Nephron progenitor cell (in vitro differentiated cells): Measurements from ENCODE around the gene TNPO3.
"Not testable (repeated sequence)": the region's sequence is repeated elsewhere in the genome, so short reads cannot be mapped to it uniquely, and the experiment has no call there.

Experiments used
- DNase-seq: peaks from one replicate; pipeline ENCODE4 v3.0.0; 2021
- H3K27ac Mint-ChIP-seq: 2 replicates; pipeline ENCODE4 v1.8.0; 2021; ENCODE audit warnings: mild to moderate bottlenecking, moderate library complexity, mixed read lengths
- H3K27me3 Mint-ChIP-seq: 2 replicates; pipeline ENCODE4 v1.8.0; 2021; ENCODE audit warnings: mild to moderate bottlenecking, low read depth, mixed read lengths; ENCODE audit not compliant: poor library complexity
- H3K36me3 Mint-ChIP-seq: 2 replicates; pipeline ENCODE4 v1.8.0; 2021; ENCODE audit warnings: low read depth, mixed read lengths
- H3K4me1 Mint-ChIP-seq: 2 replicates; pipeline ENCODE4 v1.8.0; 2021; ENCODE audit warnings: mixed read lengths
- H3K4me3 Mint-ChIP-seq: 2 replicates; pipeline ENCODE4 v1.8.0; 2021; ENCODE audit warnings: mild to moderate bottlenecking, moderate library complexity, mixed read lengths
- H3K9me3 Mint-ChIP-seq: 2 replicates; pipeline ENCODE4 v1.8.0; 2021; ENCODE audit warnings: mild to moderate bottlenecking, moderate library complexity, mixed read lengths
- TF ChIP-seq, protein P1 (sequence below): fragments of 200-600 bp; sonication (generic); IDR thresholded peaks from 2 replicates; pipeline ENCODE4 v1.5.0; 2021; ENCODE audit warnings: antibody characterized with exemption

Gene TNPO3

DNA sequence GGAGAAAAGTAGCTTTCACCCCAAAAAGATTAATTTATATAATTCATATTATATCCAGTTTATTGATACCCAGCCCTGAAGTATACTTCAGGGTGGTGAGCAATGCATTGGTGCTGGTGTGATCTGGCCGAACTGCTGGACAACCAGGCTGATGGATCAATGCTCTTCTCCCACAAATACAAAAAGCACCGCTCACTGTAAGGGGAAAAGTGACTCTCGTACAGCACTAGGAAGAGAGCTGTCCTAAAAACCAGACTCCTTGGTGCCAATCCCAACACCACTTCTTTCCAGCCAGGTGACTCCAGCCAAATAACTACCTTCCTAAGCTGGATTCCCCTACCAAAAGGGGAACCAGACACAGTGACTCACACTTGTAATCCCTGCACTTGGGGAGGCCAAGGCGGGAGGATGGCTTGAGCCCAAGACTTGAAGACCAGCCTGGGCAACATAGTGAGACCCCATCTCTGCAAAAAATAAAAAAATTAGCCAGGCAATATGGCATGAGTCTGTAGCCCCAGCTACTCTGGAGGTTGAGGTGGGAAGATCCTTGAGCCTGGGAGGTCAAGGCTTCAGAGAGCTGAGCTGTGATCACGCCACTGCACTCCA, 13.1 kb upstream of the TNPO3 start:
- TF ChIP-seq, protein P1, sequence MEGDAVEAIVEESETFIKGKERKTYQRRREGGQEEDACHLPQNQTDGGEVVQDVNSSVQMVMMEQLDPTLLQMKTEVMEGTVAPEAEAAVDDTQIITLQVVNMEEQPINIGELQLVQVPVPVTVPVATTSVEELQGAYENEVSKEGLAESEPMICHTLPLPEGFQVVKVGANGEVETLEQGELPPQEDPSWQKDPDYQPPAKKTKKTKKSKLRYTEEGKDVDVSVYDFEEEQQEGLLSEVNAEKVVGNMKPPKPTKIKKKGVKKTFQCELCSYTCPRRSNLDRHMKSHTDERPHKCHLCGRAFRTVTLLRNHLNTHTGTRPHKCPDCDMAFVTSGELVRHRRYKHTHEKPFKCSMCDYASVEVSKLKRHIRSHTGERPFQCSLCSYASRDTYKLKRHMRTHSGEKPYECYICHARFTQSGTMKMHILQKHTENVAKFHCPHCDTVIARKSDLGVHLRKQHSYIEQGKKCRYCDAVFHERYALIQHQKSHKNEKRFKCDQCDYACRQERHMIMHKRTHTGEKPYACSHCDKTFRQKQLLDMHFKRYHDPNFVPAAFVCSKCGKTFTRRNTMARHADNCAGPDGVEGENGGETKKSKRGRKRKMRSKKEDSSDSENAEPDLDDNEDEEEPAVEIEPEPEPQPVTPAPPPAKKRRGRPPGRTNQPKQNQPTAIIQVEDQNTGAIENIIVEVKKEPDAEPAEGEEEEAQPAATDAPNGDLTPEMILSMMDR: no peak
- no peak for DNase-seq
- H3K27ac Mint-ChIP-seq: no peak overlapping the region

DNA sequence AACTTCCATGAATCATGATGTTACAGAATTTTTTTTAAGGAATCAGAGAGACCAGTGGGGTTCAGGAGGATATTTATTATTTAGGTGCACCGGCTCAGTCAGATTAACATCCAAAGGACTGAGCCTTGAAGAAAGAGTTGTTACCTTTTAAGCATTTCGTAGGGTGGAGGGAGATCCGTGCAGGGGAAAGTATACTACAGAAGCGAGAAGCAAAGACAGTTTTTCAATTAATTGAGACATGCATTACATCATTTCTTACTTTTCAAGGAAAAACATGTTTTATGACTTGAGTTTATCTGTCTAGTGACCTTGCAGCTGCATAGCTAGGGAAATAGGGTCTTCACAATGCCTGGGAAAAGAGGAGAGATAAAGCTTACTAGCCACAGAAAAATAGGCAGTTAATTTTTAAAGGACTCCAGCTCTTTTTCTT, 12.2 kb upstream of the TNPO3 start:
- not testable (repeated sequence) for H3K9me3 Mint-ChIP-seq, H3K27ac Mint-ChIP-seq, DNase-seq

More for the DNA sequence above, 13.1 kb upstream of the TNPO3 start:
- Mint-ChIP-seq H3K36me3 (no peaks in the 10 kb centered on the region), H3K4me3 (no peak overlapping the region), H3K9me3 (peaks cover 4% of the 10 kb centered on the region), H3K4me1 (peaks cover 18% of the 10 kb centered on the region), H3K27me3 (peaks cover 41% of the 10 kb centered on the region)

DNA sequence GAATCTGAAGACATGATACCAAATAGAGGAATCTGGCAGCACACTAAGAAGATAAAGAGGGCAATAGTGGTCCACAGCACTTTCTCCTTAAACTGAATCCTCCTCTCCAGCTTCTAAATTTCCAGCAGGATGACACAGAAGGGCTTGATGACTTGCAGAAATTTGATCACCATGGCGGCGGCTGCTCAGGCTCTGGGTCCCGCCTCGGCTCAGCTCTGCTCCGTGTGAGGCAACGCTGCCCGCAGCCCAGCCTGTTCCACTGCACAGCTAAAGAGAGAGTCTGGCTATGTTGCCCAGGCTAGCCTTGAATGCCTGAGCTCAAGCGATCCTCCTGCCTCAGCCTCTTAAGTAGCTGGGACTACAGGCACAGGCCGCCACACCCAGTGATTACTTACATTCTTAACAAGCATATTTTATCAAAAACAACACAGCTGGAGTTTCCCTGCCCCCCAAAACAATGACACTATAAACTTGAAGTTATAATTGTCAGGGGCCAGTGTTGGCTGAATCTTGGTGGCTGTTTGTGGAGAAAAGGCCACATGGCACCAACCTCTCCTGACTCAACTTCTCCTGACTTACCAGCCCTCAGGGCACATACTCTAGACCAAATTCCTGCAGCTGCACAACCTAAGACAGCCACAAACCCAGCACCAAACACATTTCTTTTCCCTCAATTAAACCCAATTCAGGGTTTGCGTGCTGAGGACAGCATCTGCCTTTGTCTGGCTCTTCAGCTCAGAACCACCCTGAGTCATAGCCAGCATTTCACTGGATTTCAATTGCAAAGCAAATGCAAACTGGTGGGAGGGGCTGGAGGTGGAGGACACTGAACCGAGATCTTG, 11.6 kb upstream of the TNPO3 start:
- Mint-ChIP-seq H3K4me1 (peaks cover 18% of the 10 kb centered on the region), H3K4me3 (no peak overlapping the region), H3K27ac (no peak overlapping the region), H3K27me3 (peaks cover 36% of the 10 kb centered on the region), H3K36me3 (no peaks in the 10 kb centered on the region), H3K9me3 (peaks cover 9% of the 10 kb centered on the region)
- peak; percentile 14 for DNase-seq
- TF ChIP-seq, protein P1: no peak

More for the DNA sequence above, 12.2 kb upstream of the TNPO3 start:
- H3K4me3 Mint-ChIP-seq, H3K36me3 Mint-ChIP-seq: not testable (repeated sequence)
- Mint-ChIP-seq H3K4me1 (peaks cover 18% of the 10 kb centered on the region), H3K27me3 (peaks cover 37% of the 10 kb centered on the region)

DNA sequence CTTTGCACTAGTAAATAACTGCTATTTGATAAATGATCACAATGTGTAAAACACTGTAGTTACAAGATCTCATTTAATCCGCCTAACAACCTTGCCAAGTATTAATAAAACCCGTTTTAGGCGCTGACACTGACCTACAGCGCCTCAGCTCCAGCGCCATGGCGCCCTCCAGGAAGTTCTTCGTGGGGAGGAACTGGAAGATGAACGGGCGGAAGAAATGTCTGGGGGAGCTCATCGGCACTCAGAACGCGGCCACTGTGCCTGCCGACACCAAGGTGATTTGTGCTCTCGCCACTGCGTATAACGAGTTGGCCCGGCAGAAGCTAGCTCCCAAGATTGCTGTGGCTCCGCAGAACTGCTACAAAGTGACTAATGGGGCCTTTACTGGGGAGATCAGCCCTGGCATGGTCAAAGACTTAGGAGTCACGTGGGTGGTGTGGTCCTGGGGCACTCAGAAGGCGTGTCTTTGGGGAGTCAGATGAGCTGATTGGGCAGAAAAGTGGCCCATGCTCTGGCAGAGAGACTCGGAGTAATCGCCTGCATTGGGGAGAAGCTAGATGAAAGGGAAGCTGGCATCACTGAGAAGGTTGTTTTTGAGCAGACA, 1.1 kb upstream of the TNPO3 start:
- TF ChIP-seq, protein P1: no peak
- Mint-ChIP-seq H3K9me3 (no peaks in the 10 kb centered on the region), H3K36me3 (peaks cover under 1% of the 10 kb centered on the region), H3K27me3 (peaks cover 23% of the 10 kb centered on the region), H3K4me3 (peak overlapping the region; percentile 98), H3K27ac (no peak overlapping the region), H3K4me1 (peaks cover 29% of the 10 kb centered on the region)
- DNase-seq: no peak

DNA sequence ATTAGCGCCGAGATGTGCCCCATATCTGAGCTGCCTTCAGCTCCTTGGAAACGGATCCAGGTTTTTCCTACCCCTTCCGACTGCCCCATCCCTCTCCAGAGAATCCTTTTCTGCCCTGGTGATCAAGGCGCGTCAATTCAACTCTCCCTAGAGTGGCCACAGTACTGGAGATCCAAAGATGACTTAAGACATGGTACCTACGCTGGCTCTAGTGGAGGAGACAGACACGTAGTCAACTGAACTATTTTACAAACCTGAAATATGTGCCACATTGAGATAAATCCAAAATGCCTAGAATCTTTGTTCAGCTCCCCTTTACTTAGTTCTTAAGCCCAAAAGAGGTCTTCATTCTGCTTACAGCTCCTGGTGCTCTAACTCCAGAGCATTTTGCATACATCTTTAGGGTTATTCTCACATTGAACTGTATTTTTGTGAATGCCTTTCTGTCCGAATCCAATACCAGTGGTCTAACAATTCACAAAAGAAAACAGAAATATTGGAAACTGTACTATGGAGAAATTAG, 444 bp upstream of the TNPO3 start:
- Mint-ChIP-seq H3K27ac (peak overlapping the region; percentile 100), H3K9me3 (no peaks in the 10 kb centered on the region), H3K36me3 (peaks cover 6% of the 10 kb centered on the region), H3K4me1 (peaks cover 35% of the 10 kb centered on the region), H3K27me3 (peaks cover 23% of the 10 kb centered on the region), H3K4me3 (peak overlapping the region; percentile 98)
- TF ChIP-seq, protein P1: no peak
- no peak for DNase-seq

DNA sequence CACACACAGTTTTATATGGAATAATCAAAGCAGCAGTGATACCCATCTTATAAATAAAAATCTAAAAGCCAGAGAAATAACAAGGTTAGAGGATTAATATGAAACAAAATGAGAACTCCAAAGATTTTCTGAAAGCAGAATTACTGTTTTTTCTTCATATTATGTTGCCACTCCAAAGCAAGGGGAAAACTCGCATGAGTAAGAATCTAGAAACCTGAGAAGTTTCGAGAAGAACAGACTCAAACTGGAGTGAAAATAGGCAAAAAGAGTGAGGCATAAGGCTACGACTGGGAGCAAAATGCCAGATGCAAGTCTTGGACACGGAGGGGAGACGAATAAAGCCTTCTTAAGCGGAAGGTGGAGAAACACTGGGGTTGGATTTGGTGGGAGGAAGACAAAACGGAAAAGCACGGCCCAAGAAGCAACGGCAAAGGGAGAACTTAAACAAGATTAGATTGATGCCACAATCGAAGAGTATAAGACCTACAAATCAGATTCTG, 923 bp downstream of the TNPO3 start:
- peak overlapping the region; percentile 100 for H3K27ac Mint-ChIP-seq
- TF ChIP-seq, protein P1: no peak
- H3K4me1 Mint-ChIP-seq: peaks cover 44% of the 10 kb centered on the region
- H3K27me3 Mint-ChIP-seq: peaks cover 17% of the 10 kb centered on the region
- peaks cover 16% of the 10 kb centered on the region for H3K36me3 Mint-ChIP-seq
- peak overlapping the region; percentile 98 for H3K4me3 Mint-ChIP-seq
- no peak for DNase-seq
- H3K9me3 Mint-ChIP-seq: no peaks in the 10 kb centered on the region
